Mesenteric fat pad (tissue), 1 donor: ENCODE results near the gene LYZL1. TPM values are rescaled to one million over a fixed set of nuclear protein-coding genes. Genes with fewer than 3 reads are reported as not detected.
"Not testable (repeated sequence)": the region's sequence is repeated elsewhere in the genome, so short reads cannot be mapped to it uniquely, and the experiment has no call there.

ENCODE experiments used
- DNase-seq: peaks from one replicate; pipeline ENCODE4 v3.0.0-alpha.2; 2020; ENCODE audit warnings: low spot score
- total RNA-seq: library from RNA; stranded (reverse); fragmentation: NEBNext Ultra II Directional; extraction: Animal tissue kit (Norgen Biotek cat#: 25700); gene quantifications from one replicate; pipeline ENCODE4 v1.2.1, GENCODE V29; 2021
- donor health status: DM: yes; HTN: yes; CAD: no.

The LYZL1 gene
- total RNA-seq, 1 donor from 2014 or later, result not detected

DNA sequence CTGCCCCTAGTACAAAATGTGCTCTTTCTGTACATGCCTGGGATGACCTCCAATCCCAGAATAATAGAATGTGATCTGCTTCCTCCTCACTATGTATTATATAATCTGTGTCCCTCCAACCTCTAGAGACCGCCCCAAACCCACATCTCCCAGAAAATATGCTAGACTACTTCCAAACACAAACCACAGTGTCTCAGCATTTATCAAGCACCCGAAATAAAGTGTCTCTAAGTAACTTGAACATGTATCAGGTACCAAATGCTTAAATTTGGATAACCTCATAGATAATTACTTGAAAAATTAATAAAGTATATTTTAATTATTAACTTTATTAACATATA, 16.1 kb downstream of the LYZL1 start:
- DNase-seq, result no peak

- DNase-seq, result no peak
These were observed 17.8 kb downstream of the LYZL1 start for GRCh38 chr10:29306688-29307087.

DNA sequence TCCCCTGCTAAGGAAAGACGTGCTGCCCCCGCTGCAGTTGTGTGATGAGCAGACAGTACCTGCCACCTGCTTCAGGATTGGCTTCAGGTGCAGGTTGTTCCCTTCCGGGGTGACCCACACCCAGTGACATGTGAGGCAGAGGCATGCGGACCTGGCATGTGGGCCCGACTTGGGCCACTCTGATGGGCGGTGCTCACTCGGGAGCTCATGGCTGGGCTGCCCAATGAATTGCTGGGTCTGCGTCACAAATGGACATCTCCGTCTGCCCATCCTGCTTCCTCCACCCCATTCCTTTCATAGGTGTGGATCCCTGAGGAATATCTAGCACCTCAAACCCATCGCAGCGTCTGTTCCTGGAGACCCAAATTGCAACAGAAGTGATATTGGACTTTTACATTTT, 19.3 kb downstream of the LYZL1 start:
- DNase-seq, result not testable (repeated sequence)

DNA sequence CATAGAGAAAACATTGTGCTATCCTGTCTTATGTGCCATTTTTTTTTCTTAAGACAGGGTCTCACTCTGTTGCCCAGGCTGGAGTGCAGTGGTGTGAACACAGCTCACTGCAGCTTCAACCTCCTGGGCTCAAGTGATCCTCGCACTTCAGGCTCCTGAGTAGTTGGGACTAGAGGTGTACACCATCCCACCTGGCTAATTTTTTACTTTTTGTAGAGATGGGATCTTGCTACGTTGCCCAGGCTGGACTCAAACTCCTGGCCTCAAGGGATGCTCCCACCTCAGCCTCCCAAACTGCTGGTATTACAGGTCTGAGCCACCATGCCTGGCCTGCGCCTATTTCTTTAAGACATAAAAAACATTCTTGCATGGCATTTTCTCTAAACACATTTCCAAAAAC, 20.6 kb downstream of the LYZL1 start:
- DNase-seq, result no peak

- DNase-seq, result not testable (repeated sequence)
These were observed 21.6 kb downstream of the LYZL1 start for GRCh38 chr10:29310463-29310862.

DNA sequence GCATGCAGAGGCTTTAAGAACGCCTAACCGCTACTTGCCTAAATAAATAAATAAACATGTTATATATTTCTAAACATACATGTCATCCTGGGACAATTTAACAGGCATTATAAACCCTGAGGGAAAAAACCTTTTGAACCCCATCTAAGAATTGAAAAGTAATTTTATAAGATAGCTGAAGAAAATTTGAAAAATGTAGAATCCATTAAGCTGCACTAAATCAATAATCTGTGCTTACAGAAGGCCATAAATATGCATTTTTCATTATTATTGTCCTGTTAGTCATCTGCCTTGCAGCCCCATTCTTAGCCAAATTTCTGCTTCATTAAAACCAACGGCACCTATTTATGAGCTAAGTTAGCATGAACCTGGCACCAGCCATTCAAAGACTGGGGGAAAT, 24.2 kb downstream of the LYZL1 start:
- DNase-seq, result no peak

DNA sequence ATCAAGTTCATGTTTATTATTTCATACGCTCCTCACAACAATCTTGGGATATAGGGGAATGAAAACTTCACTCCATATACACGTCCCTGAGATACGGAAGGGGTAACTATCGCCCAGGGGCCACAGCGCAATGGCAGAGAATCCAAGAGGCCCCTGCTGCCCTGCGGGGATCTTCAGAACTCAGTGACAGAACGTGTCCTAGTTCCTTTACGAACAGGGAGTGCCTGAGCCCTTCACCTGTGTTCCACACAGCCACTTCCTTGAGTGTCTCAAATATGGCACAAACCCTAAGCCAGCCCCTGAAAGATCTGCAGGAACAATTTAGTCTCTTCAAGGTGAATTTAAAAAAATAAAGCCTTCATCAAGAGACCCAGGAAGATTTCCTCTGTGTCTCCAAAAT, 25.9 kb downstream of the LYZL1 start:
- no peak for DNase-seq

GRCh38 chr10:29315814-29316213, 26.9 kb downstream of the LYZL1 start:
- no peak for DNase-seq

DNA sequence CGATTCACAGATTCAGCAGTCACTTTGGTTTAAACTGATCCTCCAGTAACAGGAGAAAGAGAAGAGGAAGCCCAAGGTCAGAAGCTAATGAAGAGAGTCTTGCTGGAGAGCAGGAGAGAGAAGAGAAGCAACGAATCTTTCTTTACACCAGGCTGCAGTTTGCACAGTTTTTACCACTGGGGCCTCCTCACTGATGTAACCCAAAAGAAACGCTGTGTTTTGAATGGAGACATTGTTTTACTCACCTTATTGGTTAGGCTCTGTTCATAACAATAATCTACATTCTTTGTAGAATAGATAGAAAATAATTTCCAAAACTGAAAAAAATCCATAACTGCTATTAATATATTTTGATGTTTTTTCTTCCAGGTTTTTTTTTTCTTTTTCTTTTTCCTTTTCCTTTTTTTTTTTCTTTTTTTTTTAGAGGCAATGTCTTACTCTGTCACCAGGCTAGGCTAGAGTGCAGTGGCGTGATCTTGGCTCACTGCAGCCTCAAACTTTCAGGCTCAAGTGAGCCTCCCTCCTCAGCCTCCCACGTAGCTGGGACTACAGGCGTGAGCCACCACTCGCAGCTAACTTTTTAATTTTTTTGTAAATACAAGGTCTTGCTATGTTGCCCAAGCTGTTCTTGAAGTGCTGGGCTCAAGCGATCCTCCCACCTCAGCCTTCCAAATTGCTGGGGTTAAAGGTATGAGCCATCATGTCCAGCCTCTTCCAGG, 27.6 kb downstream of the LYZL1 start:
- DNase-seq, result no peak

- no peak for DNase-seq
These were observed 28.2 kb downstream of the LYZL1 start for GRCh38 chr10:29317027-29317420.

DNA sequence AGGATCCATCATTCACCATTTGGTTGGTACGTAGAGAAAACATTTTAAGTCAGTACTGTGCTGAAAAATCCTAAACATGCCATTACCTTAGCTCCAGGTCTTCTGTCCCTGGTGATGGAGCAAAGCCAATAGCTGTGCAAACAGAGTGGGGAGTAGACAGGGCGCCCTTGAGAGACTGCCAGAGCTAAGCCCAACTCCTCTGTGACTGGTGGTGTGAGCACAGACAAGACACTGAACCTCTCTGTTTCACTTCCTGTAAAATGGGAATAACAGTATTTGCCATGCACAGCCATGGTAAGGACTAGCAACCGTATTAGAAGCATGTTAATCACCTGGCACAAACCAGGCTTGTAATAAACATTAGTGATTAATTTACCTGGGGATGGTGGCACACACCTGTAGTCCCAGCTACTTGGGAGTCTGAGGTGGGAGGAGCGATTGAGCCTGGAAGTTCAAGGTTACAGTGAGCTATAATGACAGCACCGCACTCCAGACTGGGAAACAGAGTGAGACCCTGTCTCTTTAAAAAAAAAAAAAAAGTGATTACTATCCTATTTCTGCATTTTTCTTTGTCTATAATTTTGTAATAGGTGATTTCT, 28.7 kb downstream of the LYZL1 start:
- DNase-seq, result no peak

GRCh38 chr10:29318141-29319071, 29.5 kb downstream of the LYZL1 start:
- DNase-seq, result not testable (repeated sequence)

DNA sequence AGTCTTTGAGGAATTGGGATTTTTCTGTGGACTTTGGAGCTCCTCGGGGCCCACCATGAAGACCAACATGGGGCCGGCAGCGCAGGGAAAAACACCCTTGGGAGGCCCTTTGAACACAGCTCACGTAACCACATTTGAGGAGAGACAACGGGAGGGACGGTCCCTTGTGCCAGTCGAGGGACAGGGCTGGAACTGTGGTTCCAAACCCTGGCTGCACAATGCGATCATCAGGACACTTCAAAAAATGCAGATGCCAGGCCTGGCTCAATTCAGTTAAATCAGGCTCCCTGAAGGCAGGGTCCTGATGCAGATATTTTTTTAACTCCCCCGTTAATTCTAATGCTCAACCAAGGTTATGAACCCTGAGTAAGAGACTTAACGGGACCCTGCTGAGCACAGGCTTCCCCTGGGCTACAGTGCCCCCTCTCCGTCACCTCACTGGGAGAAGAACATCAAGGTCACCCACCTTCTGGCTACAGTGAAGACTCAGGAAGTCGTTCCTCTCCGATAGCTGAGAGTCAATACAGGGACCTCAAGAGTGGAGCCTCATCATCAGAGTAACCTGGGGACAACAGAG, 30.4 kb downstream of the LYZL1 start:
- DNase-seq, result no peak

- DNase-seq, result not testable (repeated sequence)
These were observed 31.8 kb downstream of the LYZL1 start for GRCh38 chr10:29320680-29321121.

DNA sequence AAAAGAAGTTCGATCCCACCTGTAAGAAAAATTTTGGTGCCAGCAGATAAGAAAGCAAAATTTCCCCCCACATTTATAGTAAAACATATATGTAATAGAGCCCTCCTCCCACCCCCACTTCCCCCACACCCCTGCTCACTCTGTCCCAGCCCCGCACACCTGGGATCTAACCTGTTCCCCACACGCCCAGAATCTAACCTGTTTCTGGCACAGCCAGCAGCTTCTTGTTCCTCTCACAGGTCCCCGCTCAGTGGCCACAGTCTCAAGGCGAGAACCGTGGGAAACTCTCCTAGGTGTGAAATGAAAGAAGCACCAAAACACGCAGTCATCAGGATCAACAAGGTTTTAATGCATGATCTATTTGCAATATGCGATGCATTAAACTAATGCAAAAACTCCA, 32.8 kb downstream of the LYZL1 start:
- DNase-seq, result no peak

DNA sequence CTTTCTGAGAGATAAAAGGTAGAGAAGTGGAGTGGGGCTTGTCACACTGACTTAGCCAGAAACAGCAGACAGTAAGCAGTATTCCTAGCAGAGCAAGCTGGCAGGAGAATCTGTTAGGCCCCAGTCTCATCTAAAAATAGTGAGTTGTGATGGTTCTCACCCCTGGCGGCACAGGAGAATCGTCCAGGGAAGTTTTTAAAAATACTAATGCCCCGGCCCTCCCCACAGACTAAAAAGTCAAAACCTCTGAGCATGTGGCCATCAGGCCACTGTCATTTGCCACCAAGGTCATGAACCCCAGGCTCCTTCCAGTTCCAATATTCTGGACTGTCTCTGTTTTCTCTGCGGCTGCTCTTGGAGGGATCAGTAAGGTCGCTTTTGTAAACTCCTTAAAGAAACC, 34.0 kb downstream of the LYZL1 start:
- DNase-seq, result no peak

DNA sequence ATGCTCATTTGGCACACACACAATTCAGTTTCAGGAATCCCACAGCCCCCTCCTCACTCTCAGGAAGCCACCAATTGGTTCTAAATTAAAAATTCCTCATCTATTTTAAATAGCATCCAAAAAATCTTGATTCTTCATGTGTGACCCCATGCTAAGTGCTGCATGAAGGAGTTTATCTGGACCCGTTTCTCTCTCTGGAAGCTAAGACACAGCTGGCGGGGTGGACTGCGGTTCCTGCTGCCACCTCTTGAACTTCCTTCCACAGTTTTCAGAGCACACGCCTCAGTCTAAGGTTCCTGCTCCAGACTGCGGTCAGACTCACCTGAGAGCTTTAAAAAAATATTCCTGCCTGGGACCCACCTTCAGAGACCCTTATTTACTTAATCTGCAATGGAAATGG, 34.5 kb downstream of the LYZL1 start:
- DNase-seq, result no peak

DNA sequence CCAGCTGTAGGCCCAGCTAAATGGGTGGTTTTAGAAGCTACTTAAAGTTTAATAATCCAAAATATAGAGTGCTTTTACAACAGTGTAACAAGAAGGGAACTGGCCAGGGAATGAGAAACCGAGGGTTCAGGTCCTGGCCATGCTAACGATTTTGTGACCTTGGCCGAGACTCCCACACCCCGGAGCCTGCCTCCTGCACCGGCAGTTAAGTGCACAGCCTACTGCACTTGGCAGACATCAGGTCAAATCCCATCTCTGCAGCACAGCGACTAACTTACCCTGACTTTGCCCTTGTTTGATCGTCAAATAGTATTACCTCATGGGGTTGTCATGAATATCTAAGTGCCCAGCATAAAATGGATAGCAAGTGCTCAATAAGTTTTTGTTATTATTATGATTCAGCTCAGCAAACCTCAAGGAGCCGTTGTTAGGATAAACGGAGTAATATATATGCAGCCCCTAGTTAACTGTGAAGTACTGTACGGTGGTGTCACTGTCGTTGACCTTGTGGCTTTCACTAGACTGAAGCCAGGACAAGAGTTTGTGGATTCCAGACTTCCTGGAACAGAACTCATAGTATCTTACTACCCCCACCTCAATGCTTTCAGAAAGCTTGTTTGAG, 35.5 kb downstream of the LYZL1 start:
- DNase-seq, result no peak

DNA sequence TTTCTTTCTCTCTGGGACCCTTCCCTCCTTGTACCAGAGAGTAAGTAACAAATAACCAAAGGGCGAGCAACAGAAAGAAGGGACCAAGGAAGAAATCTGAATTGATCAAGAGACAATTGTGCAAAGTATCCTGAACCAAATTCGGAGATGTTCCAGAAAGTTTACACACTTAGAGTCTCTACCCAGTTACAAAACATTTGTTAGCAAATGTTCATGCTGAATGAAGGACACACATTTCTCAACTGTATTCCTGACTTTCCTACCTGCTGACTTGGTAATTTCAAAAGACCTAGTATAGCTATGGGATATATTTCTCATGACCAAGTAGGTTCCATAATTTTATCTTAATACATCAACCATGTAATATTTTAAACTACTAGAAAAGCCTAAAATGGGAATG, 37.4 kb downstream of the LYZL1 start:
- DNase-seq, result no peak

GRCh38 chr10:29326886-29327745, 38.2 kb downstream of the LYZL1 start:
- DNase-seq, result no peak
